Body of pancreas (tissue), 4 donors: ENCODE results near the gene ASB13.

Source experiments
- CTCF ChIP-seq, 7 experiments: fragments of 450-650 bp in 4 of 7; fragments of 200-600 bp in 3 of 7; sonication (generic) in 3 of 7; IDR thresholded peaks; one replicate each; pipeline ENCODE4 v1.5.1; 2016 to 2019; ENCODE audit warnings: antibody characterized with exemption in 7 of 7
- POLR2A ChIP-seq, 3 donors: fragments of 450-650 bp; IDR thresholded peaks; one replicate each; pipeline ENCODE4 v1.6.1; 2016; ENCODE audit warnings: antibody characterized with exemption in 3 of 3, mild to moderate bottlenecking in 2 of 3

DNA sequence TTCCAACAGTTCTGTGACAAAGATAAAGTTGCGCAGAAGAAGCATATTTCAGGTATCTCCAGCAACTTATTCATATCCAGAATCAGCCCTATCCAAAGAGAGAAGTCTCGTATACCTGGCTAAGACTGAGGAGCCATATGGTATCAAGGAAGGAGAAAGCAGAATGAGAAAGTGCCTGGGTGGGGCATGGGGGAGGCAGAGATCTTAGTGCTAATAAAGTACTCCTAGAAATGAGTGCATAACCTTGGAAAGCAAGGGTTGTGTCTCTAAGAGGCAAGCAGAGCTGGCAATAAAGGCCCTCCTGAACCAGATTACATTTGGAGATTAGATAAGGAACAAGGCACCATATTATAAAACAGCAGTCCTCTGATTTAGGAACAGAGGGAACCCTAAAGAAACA, 30.9 kb upstream of the ASB13 start:
- TF ChIP-seq POLR2A (IDR thresholded peaks at IDR 0.05), result no peak
- TF ChIP-seq CTCF (IDR thresholded peaks at IDR 0.05), result no peak
